ENCODE data around the gene TTC8.

The TTC8 gene

DNA sequence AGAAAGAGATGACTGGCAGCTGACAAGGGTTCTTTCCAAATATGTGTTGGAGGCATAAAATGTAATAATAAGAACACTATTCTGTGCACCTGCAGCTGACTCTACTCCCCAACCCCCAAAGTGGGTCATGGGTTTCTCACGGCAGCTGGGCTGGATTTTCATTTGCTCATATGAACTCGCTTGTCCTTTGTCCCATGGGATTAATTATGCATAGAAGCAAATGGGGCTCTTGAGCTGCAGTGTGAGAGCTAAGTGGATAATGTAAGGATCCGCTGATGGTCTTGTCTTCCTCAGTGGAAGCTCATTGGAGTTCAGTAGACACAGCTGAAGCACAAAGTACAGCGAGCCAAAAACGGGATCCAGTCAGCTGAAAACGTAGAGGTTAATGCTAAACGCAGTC lies 46.3 kb downstream of the TTC8 start:
- no peak for DNase-seq

DNA sequence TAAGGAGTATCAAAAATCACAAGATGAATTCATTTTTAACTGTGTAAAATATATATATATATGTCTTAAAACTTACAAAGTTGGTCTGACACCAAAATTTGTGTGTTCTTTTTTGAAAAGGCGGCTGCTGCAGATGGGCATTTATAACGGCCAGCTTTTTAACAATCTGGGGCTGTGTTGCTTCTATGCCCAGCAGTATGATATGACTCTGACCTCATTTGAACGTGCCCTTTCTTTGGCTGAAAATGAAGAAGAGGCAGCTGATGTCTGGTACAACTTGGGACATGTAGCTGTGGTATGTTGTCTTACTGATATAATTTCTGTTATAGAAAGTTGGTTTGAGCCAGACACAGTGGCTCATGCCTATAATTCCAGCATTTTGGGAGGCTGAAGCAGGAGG lies 47.0 kb downstream of the TTC8 start:
- no peak for DNase-seq

- DNase-seq = no peak
Observed at GRCh38 chr14:88872976-88873375, 48.5 kb downstream of the TTC8 start.

DNA sequence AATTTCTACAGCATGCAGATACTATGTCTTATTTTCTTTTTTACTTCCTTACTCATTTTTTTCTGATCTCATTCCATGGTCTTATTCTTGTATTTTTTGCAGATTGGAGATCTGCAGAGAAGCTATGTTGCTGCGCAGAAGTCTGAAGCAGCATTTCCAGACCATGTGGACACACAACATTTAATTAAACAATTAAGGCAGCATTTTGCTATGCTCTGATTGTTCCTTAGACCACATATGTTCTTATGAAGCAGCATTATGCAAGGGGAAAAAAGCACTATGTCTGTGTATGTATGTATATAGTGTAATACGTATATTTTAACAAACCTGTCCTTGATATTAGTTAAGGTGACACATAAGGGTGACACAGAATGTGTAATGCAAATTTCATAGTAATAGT lies 52.7 kb downstream of the TTC8 start:
- DNase-seq = no peak

DNA sequence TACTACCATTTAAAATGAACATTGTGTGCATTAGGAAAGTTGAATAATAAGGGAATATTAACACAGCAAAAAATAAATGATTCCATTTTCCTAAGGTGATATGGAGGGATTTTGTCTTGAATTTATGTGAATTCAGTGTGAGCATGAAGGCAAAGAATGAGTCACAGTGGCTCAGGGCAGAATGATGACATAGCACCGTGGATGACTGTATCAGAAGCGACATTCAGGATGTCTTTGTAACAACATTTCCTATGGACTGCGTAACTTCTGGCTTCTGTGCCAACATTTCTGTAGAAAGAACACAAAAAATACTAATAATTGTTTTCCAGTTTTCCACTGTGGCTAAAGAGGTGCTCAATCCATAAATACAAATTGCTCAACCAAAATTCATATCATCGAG lies 54.6 kb downstream of the TTC8 start:
- no peak for DNase-seq

- DNase-seq = no peak
Observed at GRCh38 chr14:88882236-88882635, 57.8 kb downstream of the TTC8 start.

- no peak for DNase-seq
Observed at GRCh38 chr14:88895116-88895515, 70.7 kb downstream of the TTC8 start.

DNA sequence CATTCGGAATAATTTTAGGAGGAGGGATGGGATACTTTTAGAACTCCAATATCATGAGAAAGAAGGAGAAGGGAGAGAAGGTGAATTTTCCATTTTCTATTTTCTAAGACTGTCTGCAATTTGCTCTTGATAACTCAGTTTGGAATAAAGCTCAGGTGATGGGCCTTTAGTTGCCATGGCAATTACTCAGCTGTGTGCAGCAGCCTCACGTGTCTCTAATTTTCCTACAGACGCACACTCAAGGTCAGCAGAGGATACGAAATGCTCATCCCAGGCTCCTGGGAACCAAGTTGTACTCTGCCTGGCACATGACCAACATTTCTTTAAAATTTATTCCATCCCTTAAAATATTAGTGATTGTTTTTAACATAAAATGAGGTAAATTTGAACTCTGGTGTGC lies 76.7 kb downstream of the TTC8 start:
- DNase-seq = no peak

GRCh38 chr14:88901991-88902390 lies 77.5 kb downstream of the TTC8 start:
- no peak for DNase-seq

- no peak for DNase-seq
Observed at GRCh38 chr14:88902850-88903249, 78.4 kb downstream of the TTC8 start.

DNA sequence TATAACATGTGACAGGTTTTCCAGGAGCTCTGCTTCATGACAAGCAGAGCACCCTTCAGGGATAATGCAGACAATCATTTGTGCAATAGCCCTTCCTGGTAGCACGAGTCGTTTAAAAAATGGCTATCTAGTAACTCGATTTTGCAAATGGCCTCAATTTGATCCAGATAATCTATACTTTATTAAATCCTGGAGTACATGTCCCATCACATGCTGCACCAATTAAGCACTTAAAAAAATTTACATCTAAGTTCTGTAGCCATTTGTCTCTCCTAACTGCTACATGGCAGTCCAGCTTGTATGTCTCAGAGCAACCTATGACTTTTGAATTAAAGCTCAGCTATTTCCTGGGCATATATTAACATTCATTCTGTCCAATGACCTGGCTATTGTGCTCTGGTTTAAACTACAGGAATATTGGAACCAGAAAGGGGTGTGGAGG lies 79.8 kb downstream of the TTC8 start:
- DNase-seq = no peak

GRCh38 chr14:88904864-88905263 lies 80.4 kb downstream of the TTC8 start:
- DNase-seq = no peak

DNA sequence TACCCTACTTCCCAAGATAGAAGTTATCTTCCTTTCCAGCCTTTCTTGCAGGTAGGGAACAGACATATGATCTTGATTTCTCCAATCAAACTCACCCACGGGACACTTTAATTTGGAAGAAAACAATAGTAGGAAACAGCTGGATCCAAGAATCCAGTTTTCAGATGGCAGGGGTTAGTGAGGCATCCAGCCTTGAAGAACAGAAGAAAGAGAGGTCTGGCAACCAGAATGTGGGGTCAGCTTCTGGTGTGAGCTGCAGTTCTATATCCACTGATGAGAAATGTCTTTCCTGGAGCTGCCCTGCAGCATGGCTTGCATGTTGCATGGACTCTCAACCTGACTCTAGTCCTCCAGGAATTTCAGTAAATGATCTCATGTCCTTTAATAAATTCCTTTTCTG lies 83.8 kb downstream of the TTC8 start:
- no peak for DNase-seq

GRCh38 chr14:88910386-88910785 lies 85.9 kb downstream of the TTC8 start:
- no peak for DNase-seq

- DNase-seq = no peak
Observed at GRCh38 chr14:88911809-88912208, 87.4 kb downstream of the TTC8 start.

GRCh38 chr14:88914956-88915355 lies 90.5 kb downstream of the TTC8 start:
- DNase-seq = no peak

- DNase-seq = no peak
Observed at GRCh38 chr14:88919502-88919901, 95.1 kb downstream of the TTC8 start.

Measured in T-helper 2 cell (primary cell).